Measurements from ENCODE around the gene TAS2R1.

Gene TAS2R1

GRCh38 chr5:9587135-9587534 lies 43.0 kb downstream of the TAS2R1 start:
- no peak for DNase-seq (ENCODE audit: low read depth)

- no peak for DNase-seq (ENCODE audit: low read depth)
Measured at GRCh38 chr5:9582406-9582805, 47.7 kb downstream of the TAS2R1 start.

Measured in activated T-cell treated with anti-CD3 and anti-CD28 coated beads for 24 hours (primary cell).